ENCODE measurements around the gene NCKAP5. TPM values are rescaled to one million over a fixed set of nuclear protein-coding genes. Genes with fewer than 3 reads are reported as not detected.
"Not testable (repeated sequence)": the region's sequence is repeated elsewhere in the genome, so short reads cannot be mapped to it uniquely, and the experiment has no call there.

The NCKAP5 gene
- total RNA-seq, 1 donor from 2014 or later: 0.59 TPM

DNA sequence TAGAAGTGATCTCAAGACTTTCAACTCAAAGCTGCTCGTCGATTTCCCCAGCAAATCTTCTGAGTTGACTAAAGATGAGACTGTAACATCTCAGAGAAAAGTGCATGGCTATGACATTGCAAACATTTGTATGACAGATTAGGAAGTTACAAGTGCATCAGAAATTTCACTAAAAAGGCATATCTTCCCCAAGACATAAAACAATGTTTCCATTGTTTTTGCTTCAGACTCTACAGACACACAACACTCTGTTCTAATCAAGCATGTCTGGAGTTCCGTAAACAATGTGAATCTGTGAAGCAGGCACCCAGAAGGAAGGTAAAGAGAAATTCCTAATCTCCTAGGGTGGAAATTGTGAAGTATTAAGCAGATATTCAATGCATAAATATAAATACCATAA lies 753.6 kb downstream of the NCKAP5 start:
- DNase-seq (ENCODE audit: low read depth, low spot score): no peak

DNA sequence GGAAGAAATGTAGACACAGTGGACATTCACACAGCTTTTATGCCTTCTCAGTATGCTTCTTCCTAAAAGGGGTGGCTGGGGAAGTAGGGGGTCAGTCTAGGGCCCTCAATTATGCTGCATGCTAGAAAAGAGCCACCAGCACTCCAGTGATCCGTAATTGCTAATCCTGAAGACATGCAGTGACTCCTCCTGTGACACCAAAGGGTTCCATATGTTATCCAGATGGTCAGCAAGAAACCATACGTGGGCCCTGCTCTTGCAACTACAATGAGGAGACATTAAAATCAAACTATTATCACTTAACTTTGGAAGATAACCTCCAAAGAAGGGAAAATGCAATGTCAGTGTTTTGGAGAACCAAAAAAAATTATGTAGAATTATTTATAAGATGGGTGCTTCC lies 754.8 kb downstream of the NCKAP5 start:
- no peak for DNase-seq (ENCODE audit: low read depth, low spot score)

DNA sequence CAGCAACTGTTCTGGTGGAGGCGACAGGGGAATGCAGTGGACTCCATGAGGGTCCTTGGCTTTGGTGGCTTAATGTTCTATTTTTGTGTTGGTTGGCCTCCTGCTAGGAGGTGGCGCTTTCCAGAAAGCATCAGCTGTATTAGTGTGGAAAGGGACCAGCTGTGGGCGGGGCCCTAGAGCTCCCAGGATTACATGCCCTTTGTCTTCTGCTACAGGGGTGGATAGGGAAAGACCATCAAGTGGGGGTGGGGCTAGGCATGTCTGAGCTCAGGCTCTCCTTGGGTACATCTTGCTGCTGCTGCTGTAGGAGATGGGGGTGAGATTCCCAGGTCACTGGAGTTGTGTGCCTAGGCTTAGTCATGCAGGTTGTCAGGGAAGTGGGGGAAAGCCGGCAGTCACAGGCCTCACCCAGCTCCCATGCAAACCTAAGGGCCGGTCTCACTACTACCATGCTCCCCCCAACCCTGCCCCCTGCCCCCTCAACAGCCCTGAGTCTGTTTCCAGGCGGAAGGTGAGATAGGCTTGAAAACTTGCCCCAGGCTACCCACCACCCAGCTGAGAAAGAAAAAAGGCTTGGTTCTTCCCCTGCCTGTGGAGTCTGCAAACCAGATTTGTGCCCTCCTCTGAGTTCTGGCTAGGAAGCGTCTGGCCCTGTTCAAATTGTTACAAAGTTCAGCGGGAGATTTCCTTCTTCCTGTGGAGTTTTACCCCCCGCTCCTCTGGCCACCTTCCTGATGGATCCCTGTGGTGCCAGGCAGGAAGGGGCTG lies 756.9 kb downstream of the NCKAP5 start:
- no peak for DNase-seq (ENCODE audit: low read depth, low spot score)

DNA sequence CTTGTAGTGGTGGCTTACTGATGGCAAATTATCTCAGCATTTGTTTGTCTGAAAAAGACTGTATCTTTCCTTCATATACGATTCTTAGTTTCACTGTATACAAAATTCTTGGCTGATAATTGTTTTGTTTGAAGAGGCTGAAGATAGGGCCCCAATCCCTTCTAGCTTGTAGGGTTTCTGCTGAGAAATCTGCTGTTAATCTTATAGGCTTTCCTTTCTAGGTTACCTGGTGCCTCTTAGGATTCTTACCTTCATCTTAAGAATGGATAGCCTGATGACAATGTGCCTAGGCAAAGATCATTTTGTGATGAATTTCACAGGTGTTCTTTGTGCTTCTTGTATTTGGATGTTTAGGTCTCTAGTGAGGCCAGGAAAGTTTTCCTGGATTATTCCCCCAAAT lies 758.3 kb downstream of the NCKAP5 start:
- DNase-seq (ENCODE audit: low read depth, low spot score): not testable (repeated sequence)

DNA sequence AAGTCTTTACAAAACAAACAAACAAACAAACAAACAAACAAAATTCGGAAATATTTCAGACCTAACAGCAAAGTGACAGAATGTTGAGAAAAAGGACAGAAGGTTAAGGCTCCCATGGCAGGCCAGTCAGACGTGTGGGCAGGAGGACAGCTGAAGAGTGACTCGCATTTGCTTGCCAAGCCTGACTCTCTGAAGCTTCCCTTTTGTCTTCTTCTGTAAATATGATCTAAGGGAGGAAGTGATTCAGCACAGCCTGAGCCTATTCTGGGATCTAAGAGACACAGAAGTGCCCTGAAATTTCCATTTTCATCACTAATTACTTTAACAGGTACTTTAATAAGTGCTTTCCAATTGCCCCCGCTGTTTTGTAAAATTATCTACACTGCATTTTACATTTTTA lies 764.2 kb downstream of the NCKAP5 start:
- no peak for DNase-seq (ENCODE audit: low read depth, low spot score)

DNA sequence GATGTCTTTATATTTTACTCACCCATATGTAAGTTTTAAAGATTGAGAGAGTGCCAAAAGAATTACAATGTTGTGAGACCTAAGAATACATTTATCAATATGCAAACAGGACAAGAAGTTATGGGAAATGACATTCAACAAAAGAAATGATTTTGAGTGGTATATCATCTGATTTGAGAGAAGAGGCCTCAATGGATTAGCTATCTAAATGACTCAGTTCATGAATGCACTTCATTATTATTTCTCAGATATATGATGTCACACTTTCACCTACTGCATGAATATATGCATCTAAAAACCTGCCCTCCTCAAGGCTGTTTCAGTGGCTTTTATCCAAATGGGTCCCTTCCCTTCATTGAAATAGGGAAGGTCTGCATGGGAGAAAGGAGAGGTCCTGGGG lies 769.9 kb downstream of the NCKAP5 start:
- no peak for DNase-seq (ENCODE audit: low read depth, low spot score)

DNA sequence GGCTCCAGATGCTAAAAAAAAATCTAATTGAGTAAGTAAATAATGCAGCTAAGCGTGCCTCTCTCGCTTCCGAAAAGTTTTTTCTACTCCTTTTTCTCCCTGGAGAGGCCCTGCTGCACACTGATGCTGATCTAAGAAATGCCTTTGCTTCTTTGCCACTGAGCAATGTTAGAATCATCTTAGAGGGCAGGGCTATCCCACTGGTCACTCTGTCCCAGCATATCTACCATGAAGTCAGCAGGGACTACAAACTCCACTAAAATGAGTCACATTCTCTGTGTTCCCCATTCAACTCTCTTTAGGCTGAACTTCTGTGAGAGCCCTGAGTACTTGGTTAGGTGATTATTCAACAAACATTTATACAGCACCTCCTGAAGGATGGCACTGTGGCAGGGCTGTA lies 770.7 kb downstream of the NCKAP5 start:
- no peak for DNase-seq (ENCODE audit: low read depth, low spot score)

DNA sequence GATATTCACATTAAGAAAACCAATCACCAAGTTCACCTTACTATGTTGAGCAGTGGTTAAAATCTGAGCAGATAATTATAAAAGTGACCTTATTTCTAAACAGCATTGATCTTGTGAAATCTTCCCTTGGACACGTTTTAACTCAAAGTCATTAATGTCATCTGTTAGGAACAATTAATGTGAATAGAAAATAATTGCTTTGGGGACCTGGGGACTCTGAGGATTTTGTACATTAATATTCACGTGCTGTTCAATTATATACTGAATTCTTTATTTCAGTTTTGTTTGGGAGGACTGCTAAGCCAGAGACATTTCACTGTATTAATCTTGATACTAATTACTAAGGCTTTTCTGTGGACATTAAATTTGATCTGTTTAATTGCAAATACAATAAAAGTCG lies 771.2 kb downstream of the NCKAP5 start:
- no peak for DNase-seq (ENCODE audit: low read depth, low spot score)

DNA sequence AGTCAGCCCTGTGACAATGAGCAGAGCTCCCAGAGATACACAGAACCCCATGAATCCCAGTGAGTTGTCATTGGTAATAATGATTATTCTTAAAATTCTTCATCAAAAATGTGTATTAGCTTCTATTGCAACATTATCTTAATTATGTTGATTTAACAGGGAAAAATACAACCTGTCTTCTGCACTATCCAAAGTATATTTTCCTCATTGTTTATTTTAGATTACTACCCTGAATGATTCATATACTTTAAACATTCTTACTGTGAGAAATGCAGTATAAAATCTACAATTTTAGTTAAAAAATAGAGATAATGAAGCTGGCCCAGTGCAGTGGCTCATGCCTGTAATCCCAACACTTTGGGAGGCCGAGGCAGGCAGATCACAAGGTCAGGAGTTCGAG lies 773.0 kb downstream of the NCKAP5 start:
- DNase-seq (ENCODE audit: low read depth, low spot score): no peak

DNA sequence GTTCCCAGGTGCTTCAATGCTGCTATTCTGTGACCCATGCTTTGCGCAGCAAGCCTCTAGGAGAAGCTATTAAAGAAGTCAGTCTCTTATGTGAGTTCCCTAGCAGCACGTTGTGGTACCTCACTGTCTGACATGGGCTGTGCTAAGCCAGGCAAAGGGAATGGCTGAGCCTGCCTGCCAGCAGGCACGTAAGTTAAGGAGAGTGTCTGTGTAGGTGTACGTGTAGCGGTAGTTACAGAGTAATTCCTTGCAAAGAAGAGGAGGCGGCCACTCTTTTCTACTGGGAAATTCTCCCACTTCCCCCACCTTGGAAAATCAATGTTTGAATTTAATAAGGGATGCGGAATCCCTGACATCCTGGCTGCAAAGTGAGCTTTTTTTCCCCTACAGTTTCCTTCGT lies 774.7 kb downstream of the NCKAP5 start:
- DNase-seq (ENCODE audit: low read depth, low spot score): no peak

DNA sequence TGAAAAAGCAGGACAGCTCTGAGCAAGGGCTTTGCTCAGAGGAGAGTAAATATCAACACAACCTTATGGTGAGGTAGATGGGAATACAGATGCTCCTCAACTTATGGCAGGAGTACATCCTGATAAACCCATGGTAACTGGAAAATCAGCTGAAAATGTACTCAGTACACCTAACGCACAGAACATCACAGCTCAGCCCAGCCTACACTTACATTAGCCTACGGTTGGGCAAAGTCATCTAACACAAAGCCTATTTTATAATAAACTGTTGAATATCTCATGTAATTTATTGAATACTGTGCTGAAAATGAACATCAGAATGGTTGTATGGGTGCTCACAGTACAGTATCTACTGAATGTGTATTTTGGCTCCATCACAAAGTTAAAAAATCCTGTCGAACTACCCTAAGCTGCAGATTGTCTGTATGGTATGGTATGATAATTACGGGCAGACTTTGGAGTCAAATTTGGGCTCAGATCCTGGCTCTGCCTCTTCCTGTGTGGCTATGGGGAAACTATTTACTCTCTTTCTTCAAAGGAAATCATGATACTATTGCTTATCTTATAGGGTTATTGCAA lies 778.0 kb downstream of the NCKAP5 start:
- DNase-seq (ENCODE audit: low read depth, low spot score): no peak

DNA sequence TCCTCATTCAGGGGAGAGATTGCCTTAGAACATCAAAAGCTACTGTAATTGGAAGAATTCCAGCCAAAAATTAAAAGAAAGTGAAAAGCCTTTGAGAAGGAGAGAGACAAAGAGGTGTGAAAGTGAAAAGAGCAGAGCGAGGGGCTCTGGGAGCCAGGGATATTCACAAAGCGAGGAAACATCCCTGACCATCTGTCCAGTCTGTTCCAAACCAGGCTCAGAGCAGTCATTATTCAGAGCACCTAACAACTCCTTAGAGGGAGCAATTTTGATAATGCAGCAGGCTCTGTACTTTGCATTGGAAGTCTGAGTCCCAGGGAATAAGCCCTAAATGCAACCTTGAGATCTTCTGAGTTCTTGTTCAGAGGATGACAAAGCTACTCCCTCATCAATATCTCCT lies 779.2 kb downstream of the NCKAP5 start:
- no peak for DNase-seq (ENCODE audit: low read depth, low spot score)

DNA sequence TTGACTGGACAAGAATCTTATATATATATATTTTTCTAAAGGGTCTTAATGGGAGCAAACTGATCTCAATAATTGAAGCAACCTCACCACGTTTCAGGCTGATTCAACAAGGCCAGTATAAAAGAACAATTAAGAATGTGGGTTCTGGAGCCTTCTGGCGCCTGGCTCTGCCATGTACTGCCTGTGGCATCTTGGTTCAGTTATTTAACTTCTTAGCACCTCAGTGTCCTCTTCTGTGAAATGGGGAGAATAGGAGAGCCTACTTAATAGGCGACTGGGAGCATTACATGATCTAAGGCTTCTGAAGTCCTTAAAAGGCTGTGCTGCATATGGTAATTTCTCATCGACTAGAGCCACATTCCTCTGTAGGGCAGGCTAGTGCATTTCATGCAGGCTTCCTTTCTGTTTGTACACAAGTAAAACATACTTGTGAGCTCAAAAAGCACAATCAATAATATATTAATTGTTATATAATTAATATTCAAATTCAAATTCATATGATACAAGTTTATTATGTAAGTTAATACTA lies 779.9 kb downstream of the NCKAP5 start:
- DNase-seq (ENCODE audit: low read depth, low spot score): no peak

DNA sequence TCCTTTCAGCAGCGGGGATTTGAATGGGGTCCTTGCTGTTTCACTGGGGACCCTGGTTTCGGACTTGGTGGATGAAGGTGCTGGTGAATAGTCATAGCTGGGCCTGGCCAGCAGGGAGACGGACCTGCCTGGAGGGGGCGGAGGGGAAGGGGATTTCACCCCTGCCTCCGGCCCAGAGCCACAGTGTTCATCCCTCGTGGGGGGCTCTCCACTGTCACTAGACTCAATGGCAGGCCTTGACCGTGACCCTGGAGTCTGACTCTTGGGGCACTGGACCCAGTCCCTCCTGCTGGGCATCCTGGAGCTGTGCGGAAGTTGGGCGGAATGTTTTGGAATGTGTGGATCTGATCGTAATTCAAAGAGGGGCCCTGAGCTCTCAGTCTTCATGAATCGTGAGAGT lies 784.4 kb downstream of the NCKAP5 start:
- no peak for DNase-seq (ENCODE audit: low read depth, low spot score)

DNA sequence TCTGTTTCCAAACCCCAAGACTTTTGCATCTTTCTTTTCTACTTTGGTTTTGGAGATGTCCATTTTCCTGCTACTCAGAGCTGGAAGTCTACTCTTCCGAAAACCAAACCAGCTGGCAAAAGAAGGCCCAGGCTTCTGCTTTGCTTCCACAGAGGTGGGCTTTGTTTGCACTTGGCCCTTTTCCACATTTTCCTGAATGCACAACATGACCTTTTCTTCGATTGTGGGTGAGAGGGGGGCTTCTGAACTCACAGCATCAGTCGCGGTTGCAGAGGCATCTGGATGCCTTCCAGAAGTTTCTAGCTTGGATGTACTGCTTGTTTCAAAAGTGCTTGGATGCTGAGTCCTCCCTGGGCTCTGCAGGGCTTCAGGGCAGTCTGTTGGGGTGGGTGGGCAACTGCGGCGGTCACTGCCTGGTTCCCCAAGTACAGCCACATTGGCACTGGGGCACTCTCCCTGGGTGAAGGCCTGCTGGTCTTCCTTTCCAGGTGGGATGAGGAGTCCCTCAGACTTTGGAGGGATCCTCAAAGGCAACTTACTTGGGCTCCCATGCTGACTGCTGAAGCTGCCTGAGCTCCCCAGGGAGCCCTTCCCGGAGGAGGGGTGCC lies 786.0 kb downstream of the NCKAP5 start:
- no peak for DNase-seq (ENCODE audit: low read depth, low spot score)

DNA sequence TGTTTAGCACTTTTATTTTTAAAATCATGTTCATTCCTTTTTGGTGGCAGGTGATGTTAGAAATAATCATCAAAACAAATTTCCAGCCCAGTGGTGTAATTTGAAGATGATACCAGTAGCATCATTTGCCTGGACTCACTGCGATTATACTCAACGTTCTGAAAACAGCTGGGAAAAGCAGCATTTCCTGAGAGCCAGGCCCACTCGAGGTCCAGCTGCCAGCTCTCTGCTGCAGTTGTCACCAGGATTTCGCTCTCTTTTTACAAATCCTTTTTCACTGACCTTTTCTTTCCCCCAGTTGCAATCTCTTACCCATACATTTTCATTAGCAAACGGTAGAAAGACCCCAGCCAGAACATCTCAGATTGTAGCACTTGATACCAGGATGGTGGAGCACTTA lies 787.6 kb downstream of the NCKAP5 start:
- DNase-seq (ENCODE audit: low read depth, low spot score): no peak

DNA sequence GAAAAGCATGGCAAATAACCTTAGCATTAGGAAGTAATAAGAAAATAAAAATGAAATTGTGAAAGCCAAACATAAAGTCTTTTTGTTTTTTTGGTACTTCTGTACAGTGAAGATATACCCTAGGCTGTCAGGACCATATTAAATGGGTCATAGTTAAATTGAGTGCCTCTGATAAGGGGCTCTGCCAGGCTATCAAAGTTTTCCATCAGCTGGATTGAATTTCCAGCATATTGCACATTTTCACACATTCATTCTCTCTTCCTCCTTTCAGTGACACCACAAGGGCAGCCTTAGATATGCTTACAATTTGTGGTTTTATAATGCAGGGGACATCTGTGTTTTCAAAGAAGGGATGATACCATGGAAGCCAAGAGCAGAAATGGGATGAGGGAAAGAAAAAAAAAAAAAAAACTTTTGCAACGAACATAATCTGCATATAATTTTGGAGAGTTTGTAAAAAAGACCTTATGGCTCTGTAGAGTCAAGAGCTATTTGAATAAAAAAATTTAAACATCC lies 789.0 kb downstream of the NCKAP5 start:
- DNase-seq (ENCODE audit: low read depth, low spot score): no peak

DNA sequence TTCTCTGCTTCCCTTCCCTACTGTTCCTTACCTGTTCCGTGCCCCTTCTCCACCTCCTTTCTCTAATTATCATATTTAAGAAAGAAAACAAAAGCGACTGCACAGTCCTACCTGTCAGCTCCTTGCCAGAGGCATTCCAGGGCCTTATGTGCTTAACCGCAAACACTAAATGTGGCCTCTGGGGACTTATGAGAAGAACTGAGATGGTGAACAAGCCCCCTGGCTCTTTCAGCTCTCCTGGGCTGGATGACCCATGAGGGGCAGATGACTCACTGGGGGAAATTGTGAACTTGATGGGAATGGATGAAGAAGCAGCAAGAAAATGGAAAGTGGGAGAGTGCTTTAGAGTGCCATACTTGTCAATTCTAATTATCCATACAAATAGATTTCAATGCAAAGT lies 792.0 kb downstream of the NCKAP5 start:
- DNase-seq (ENCODE audit: low read depth, low spot score): no peak

DNA sequence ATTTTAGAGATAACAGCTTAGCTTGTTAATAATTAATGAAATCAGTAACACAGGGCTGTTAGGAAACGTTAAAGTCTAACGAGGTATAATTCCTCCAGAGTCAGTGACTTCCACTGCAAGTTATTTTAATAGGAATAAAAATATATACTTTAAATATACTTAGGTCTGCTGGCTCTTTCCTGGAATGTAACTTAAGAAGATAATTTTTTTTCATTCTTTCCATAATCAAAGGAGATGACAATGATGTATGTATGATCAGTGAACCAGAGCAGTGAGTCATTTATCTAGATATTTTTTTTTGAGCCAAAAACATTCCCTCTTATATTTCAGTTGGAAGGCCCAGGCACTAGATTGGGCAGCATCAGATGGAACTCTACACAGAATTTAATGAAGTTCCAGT lies 794.1 kb downstream of the NCKAP5 start:
- no peak for DNase-seq (ENCODE audit: low read depth, low spot score)

DNA sequence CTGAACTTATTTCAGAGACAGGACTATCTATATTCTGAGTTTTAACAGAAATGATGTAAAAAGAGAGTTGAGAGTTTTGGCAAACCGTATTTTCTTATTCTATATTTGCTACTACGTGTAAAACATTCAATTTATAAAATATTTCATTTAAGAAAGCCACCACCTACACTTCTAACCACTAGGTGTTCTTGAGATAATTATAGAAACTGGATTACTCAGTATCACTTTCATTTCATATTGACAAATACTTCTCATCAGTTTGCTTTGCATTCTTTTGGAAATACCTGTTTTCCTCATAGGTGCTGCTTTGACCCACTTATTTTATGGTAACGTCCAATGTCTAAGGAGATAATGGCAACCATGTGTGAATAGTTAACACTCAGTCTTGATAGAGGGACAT lies 794.9 kb downstream of the NCKAP5 start:
- DNase-seq (ENCODE audit: low read depth, low spot score): no peak

DNA sequence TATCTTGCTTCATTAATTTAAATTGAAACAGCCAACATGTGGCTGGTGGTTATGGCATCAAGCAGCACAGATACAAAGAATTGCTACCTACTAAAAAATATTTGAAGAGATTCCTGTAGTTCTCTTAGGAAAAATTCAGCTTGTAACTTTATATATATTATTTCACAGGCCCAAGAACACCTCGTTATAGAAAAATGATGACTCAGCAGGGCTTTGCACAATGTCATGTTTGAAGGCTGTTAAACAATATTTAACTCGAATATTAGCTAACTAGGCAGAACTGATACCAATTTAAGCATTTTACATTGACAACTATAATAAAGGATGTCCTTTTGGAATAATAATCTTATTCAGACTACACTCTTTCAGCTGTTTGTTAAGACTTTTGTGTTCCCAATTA lies 795.9 kb downstream of the NCKAP5 start:
- DNase-seq (ENCODE audit: low read depth, low spot score): no peak

DNA sequence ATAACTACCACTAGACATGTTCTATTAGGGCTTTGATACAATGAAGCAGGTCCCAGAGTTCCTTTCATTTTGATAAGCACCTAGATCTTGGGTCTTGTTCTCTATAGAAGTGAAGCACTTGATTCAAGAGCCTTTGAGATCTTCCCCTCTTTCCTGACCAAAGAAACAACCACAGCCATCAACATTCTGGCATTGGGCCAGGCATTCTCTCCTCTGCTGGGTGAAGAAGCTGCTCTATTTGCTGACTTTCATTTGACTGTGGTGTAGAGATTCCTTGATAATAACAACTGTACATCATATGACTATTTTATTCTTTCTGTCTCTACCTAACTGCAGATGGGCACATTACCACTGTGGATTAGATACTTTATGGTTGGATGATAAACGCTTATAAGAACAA lies 801.7 kb downstream of the NCKAP5 start:
- no peak for DNase-seq (ENCODE audit: low read depth, low spot score)

DNA sequence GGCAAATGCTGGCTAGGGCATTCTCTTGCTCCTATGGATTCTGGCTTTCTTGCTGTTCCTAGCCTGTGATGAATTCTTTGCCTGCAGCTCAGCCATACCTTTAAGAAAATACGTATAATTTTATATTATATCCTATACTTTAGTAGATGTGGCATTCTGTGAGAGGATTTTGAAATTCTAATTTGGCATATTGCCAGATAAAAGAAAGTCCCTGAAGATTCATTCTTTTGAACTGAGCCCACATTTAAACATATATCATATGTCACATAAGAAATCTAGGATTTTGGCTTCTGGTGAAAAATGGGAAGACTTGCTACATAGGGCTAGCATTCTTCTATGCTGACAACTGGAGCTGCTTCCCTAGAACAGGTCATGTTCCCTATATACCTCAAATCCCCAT lies 806.8 kb downstream of the NCKAP5 start:
- no peak for DNase-seq (ENCODE audit: low read depth, low spot score)

Data from pulmonary artery endothelial cell (primary cell).